DND-41 (cell line): ENCODE data around the gene TBL1X.

ENCODE experiments used
- EZH2 ChIP-seq: IDR thresholded peaks from 3 replicates; pipeline ENCODE4 v1.6.1; 2012; ENCODE audit warnings: borderline replicate concordance, low read depth, mild to moderate bottlenecking, moderate library complexity, low read length, inconsistent platforms; ENCODE audit not compliant: severe bottlenecking
- TF ChIP-seq, protein P1 (sequence below): IDR thresholded peaks from 2 replicates; pipeline ENCODE4 v1.5.1; 2012; ENCODE audit warnings: borderline replicate concordance, low read length, moderate library complexity, mild to moderate bottlenecking; ENCODE audit not compliant: poor library complexity, severe bottlenecking; ENCODE audit errors: extremely low read depth

GRCh38 chrX:9785254-9785943 is 320.5 kb downstream of the TBL1X start:
- TF ChIP-seq, protein P1, sequence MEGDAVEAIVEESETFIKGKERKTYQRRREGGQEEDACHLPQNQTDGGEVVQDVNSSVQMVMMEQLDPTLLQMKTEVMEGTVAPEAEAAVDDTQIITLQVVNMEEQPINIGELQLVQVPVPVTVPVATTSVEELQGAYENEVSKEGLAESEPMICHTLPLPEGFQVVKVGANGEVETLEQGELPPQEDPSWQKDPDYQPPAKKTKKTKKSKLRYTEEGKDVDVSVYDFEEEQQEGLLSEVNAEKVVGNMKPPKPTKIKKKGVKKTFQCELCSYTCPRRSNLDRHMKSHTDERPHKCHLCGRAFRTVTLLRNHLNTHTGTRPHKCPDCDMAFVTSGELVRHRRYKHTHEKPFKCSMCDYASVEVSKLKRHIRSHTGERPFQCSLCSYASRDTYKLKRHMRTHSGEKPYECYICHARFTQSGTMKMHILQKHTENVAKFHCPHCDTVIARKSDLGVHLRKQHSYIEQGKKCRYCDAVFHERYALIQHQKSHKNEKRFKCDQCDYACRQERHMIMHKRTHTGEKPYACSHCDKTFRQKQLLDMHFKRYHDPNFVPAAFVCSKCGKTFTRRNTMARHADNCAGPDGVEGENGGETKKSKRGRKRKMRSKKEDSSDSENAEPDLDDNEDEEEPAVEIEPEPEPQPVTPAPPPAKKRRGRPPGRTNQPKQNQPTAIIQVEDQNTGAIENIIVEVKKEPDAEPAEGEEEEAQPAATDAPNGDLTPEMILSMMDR: no peak
- TF ChIP-seq EZH2: no peak
